Trophoblast cell (in vitro differentiated cells and primary cell): ENCODE measurements around the gene UBALD2.

Experiments used
- DNase-seq, 2 donors: peaks; one replicate each; pipeline ENCODE4 v3.0.0-alpha.2; 2016
- H2AFZ ChIP-seq: 2 replicates; pipeline ENCODE4 v1.6.1; 2013; ENCODE audit warnings: low read length, moderate library complexity, mild to moderate bottlenecking; ENCODE audit not compliant: insufficient read depth, poor library complexity
- H2AK5ac ChIP-seq: 2 replicates; pipeline ENCODE4 v1.6.1; 2013; ENCODE audit warnings: mild to moderate bottlenecking, low read length
- H2BK120ac ChIP-seq: 2 replicates; pipeline ENCODE4 v1.6.1; 2013; ENCODE audit warnings: low read length, mild to moderate bottlenecking, moderate library complexity; ENCODE audit not compliant: insufficient read depth, poor library complexity
- H2BK12ac ChIP-seq: 2 replicates; pipeline ENCODE4 v1.6.1; 2013; ENCODE audit warnings: mild to moderate bottlenecking, low read length, moderate library complexity
- H2BK5ac ChIP-seq: 2 replicates; pipeline ENCODE4 v1.6.1; 2013; ENCODE audit warnings: low read length, low read depth, moderate library complexity, mild to moderate bottlenecking; ENCODE audit not compliant: poor library complexity
- H3K14ac ChIP-seq: 2 replicates; pipeline ENCODE4 v1.6.1; 2013; ENCODE audit warnings: mild to moderate bottlenecking, low read length
- H3K18ac ChIP-seq: 2 replicates; pipeline ENCODE4 v1.6.1; 2013; ENCODE audit warnings: mild to moderate bottlenecking, low read length
- H3K23ac ChIP-seq: 2 replicates; pipeline ENCODE4 v1.6.1; 2013; ENCODE audit warnings: low read length
- H3K27ac ChIP-seq: 2 replicates; pipeline ENCODE4 v1.5.1; 2013; ENCODE audit warnings: low read depth, mild to moderate bottlenecking, inconsistent platforms, low read length, moderate library complexity
- H3K27me3 ChIP-seq: 2 replicates; pipeline ENCODE4 v1.6.1; 2013; ENCODE audit warnings: inconsistent platforms, mild to moderate bottlenecking, low read length, moderate library complexity; ENCODE audit not compliant: insufficient read depth
- H3K36me3 ChIP-seq, 2 experiments: 1 replicate in 1 of 2; 2 replicates in 1 of 2; pipeline ENCODE4 v1.6.1; 2013; ENCODE audit warnings: low read length in 2 of 2, mild to moderate bottlenecking in 2 of 2, moderate library complexity in 1 of 2; ENCODE audit not compliant: insufficient read depth in 2 of 2, control insufficient read depth in 1 of 2
- H3K4ac ChIP-seq: 2 replicates; pipeline ENCODE4 v1.6.1; 2013; ENCODE audit warnings: low read depth, mild to moderate bottlenecking, low read length, moderate library complexity
- H3K4me1 ChIP-seq, 2 experiments: 1 replicate in 1 of 2; 2 replicates in 1 of 2; pipeline ENCODE4 v1.6.1; 2013; ENCODE audit warnings: low read length in 2 of 2, mild to moderate bottlenecking in 2 of 2, moderate library complexity in 1 of 2; ENCODE audit not compliant: insufficient read depth in 2 of 2, control insufficient read depth in 1 of 2
- H3K4me2 ChIP-seq: 2 replicates; pipeline ENCODE4 v1.6.1; 2013; ENCODE audit warnings: inconsistent platforms, mild to moderate bottlenecking, low read length, moderate library complexity
- H3K4me3 ChIP-seq: 2 replicates; pipeline ENCODE4 v1.5.1; 2013; ENCODE audit warnings: mild to moderate bottlenecking, low read depth, low read length, inconsistent platforms
- H3K79me1 ChIP-seq: one replicate; pipeline ENCODE4 v1.6.1; 2013; ENCODE audit warnings: low read length
- H3K79me2 ChIP-seq: 2 replicates; pipeline ENCODE4 v1.6.1; 2013; ENCODE audit warnings: low read length, mild to moderate bottlenecking; ENCODE audit not compliant: control insufficient read depth, insufficient read depth, poor library complexity
- H3K9ac ChIP-seq: 2 replicates; pipeline ENCODE4 v1.6.1; 2013; ENCODE audit warnings: mild to moderate bottlenecking, low read length
- H3K9me3 ChIP-seq: 2 replicates; pipeline ENCODE4 v1.6.1; 2013; ENCODE audit warnings: low read depth, mild to moderate bottlenecking, control low read depth, inconsistent platforms, low read length; ENCODE audit not compliant: insufficient read depth
- H4K12ac ChIP-seq: 2 replicates; pipeline ENCODE4 v1.6.1; 2013; ENCODE audit warnings: low read depth, mild to moderate bottlenecking, low read length, moderate library complexity
- H4K8ac ChIP-seq: 2 replicates; pipeline ENCODE4 v1.6.1; 2013; ENCODE audit warnings: low read depth, mild to moderate bottlenecking, low read length, moderate library complexity
- H4K91ac ChIP-seq: one replicate; pipeline ENCODE4 v1.6.1; 2013; ENCODE audit warnings: low read depth, mild to moderate bottlenecking, low read length, moderate library complexity
- WGBS: extraction: QIAGEN DNeasy Blood & Tissue Kit; methylation state at CpG from one replicate; pipeline ENCODE4 v1.1.7; 2013; ENCODE audit warnings: missing lambda C conversion rate; ENCODE audit not compliant: insufficient read length, insufficient coverage; ENCODE audit errors: extremely low coverage; 5-methylcytosine and 5-hydroxymethylcytosine counted together

The UBALD2 gene

GRCh38 chr17:76276461-76277299 is 11.5 kb downstream of the UBALD2 start:
- Histone ChIP-seq H3K4me3 (no peak overlapping the region), H3K27me3 (no peaks in the 10 kb centered on the region), H3K9me3 (no peaks in the 10 kb centered on the region), H2BK120ac (peak overlapping the region; percentile 79), H3K79me2 (no peaks in the 10 kb centered on the region), H4K91ac (peak overlapping the region; percentile 81), H3K9ac (no peak overlapping the region), H3K4ac (peak overlapping the region; percentile 7), H3K27ac (peak overlapping the region; percentile 81), H2BK12ac (peak overlapping the region; percentile 4), H3K79me1 (peaks cover 19% of the 10 kb centered on the region), H3K23ac (no peak overlapping the region), H3K14ac (peak overlapping the region; percentile 58), H3K36me3 (no peaks in the 10 kb centered on the region), H4K12ac (peak overlapping the region; percentile 2), H4K8ac (peak overlapping the region; percentile 27), H3K4me2 (no peak overlapping the region), H2AFZ (no peak overlapping the region), H2AK5ac (peak overlapping the region; percentile 8), H3K18ac (peak overlapping the region; percentile 67), H2BK5ac (peak overlapping the region; percentile 76), H3K4me1 (peaks cover 23 to 36% of the 10 kb centered on the region in 2 experiments)
- peak; percentile 97 to 99 for DNase-seq
- no CpG with 5 or more reads among the region's 19 CpGs for WGBS

GRCh38 chr17:76277300-76278267 is 12.4 kb downstream of the UBALD2 start:
- no peak overlapping the region for H3K4ac ChIP-seq
- H3K18ac ChIP-seq, result peak overlapping the region; percentile 23
- H3K27ac ChIP-seq, result peak overlapping the region; percentile 13
- H3K4me1 ChIP-seq, result peaks cover 19 to 27% of the 10 kb centered on the region in 2 experiments
- peak overlapping the region; percentile 7 for H2BK5ac ChIP-seq
- H2BK120ac ChIP-seq, result peak overlapping the region; percentile 3
- no peak overlapping the region for H3K4me2 ChIP-seq
- H3K79me1 ChIP-seq, result peaks cover 19% of the 10 kb centered on the region
- peak overlapping the region; percentile 0 for H2BK12ac ChIP-seq
- WGBS, result 100% methylated on average over 5 of the region's 31 CpGs
- H3K27me3 ChIP-seq, result no peaks in the 10 kb centered on the region
- H2AFZ ChIP-seq, result no peak overlapping the region
- no peak overlapping the region for H3K9ac ChIP-seq
- peak overlapping the region; percentile 3 for H4K8ac ChIP-seq
- no peak for DNase-seq
- peak overlapping the region; percentile 40 for H4K91ac ChIP-seq
- no peaks in the 10 kb centered on the region for H3K9me3 ChIP-seq
- H3K4me3 ChIP-seq, result peak overlapping the region; percentile 46
- H4K12ac ChIP-seq, result no peak overlapping the region
- H3K79me2 ChIP-seq, result no peaks in the 10 kb centered on the region
- peak overlapping the region; percentile 49 for H3K23ac ChIP-seq
- H2AK5ac ChIP-seq, result no peak overlapping the region
- no peaks in the 10 kb centered on the region for H3K36me3 ChIP-seq
- H3K14ac ChIP-seq, result peak overlapping the region; percentile 17

- Histone ChIP-seq H3K4me2 (no peak overlapping the region), H3K9me3 (no peaks in the 10 kb centered on the region), H3K9ac (no peak overlapping the region), H3K36me3 (no peaks in the 10 kb centered on the region), H3K27me3 (no peaks in the 10 kb centered on the region), H2AK5ac (peak overlapping the region; percentile 8), H3K79me2 (no peaks in the 10 kb centered on the region), H3K27ac (no peak overlapping the region), H3K4me1 (peaks cover 19 to 29% of the 10 kb centered on the region in 2 experiments), H3K23ac (no peak overlapping the region), H2AFZ (no peak overlapping the region), H2BK12ac (no peak overlapping the region), H3K4ac (no peak overlapping the region), H2BK5ac (no peak overlapping the region), H4K91ac (peak overlapping the region; percentile 40), H2BK120ac (peak overlapping the region; percentile 3), H3K18ac (no peak overlapping the region), H3K79me1 (peaks cover 19% of the 10 kb centered on the region), H3K4me3 (no peak overlapping the region), H3K14ac (no peak overlapping the region), H4K12ac (no peak overlapping the region), H4K8ac (no peak overlapping the region)
- WGBS, result no CpG with 5 or more reads among the region's 19 CpGs
- DNase-seq, result peak; percentile 60 to 67
Measured at GRCh38 chr17:76278268-76278908, 13.2 kb downstream of the UBALD2 start.
